Adipocyte (in vitro differentiated cells): ENCODE data around the gene SIMC1.
"Not testable (repeated sequence)": the region's sequence is repeated elsewhere in the genome, so short reads cannot be mapped to it uniquely, and the experiment has no call there.

ENCODE experiments used
- DNase-seq: peaks from one replicate; pipeline ENCODE4 v3.0.0-alpha.2; 2015; ENCODE audit warnings: low read depth
- H3K27me3 ChIP-seq: replicated peaks from 2 replicates; pipeline ENCODE4 v1.7.0; 2013; ENCODE audit warnings: mild to moderate bottlenecking, low read length, moderate library complexity; ENCODE audit not compliant: control insufficient read depth, insufficient read depth
- H3K36me3 ChIP-seq: 2 replicates; pipeline ENCODE4 v1.7.0; 2013; ENCODE audit warnings: low read length, mild to moderate bottlenecking, moderate library complexity; ENCODE audit not compliant: control insufficient read depth, insufficient read depth, severe bottlenecking
- H3K4me1 ChIP-seq: 2 replicates; pipeline ENCODE4 v1.7.0; 2013; ENCODE audit warnings: mild to moderate bottlenecking, low read length, moderate library complexity; ENCODE audit not compliant: control insufficient read depth, insufficient read depth
- H3K4me3 ChIP-seq: 2 replicates; pipeline ENCODE4 v1.7.0; 2013; ENCODE audit warnings: mild to moderate bottlenecking, low read length, moderate library complexity
- H3K9ac ChIP-seq: 2 replicates; pipeline ENCODE4 v1.7.0; 2013; ENCODE audit warnings: mild to moderate bottlenecking, low read length, moderate library complexity
- H3K9me3 ChIP-seq: 2 replicates; pipeline ENCODE4 v1.7.0; 2013; ENCODE audit warnings: mild to moderate bottlenecking, low read length, moderate library complexity; ENCODE audit not compliant: control insufficient read depth

The SIMC1 gene

GRCh38 chr5:176217764-176218163 lies 20.5 kb upstream of the SIMC1 start:
- H3K36me3 ChIP-seq, DNase-seq, H3K27me3 ChIP-seq, H3K9me3 ChIP-seq, H3K4me1 ChIP-seq, H3K9ac ChIP-seq, H3K4me3 ChIP-seq: not testable (repeated sequence)

- not testable (repeated sequence) for H3K9me3 ChIP-seq, H3K4me1 ChIP-seq, DNase-seq, H3K9ac ChIP-seq, H3K4me3 ChIP-seq, H3K36me3 ChIP-seq, H3K27me3 ChIP-seq
Measured at GRCh38 chr5:176222006-176222405, 16.2 kb upstream of the SIMC1 start.

GRCh38 chr5:176228358-176228757 lies 9.9 kb upstream of the SIMC1 start:
- not testable (repeated sequence) for H3K4me3 ChIP-seq, H3K9me3 ChIP-seq, DNase-seq, H3K9ac ChIP-seq, H3K4me1 ChIP-seq, H3K27me3 ChIP-seq, H3K36me3 ChIP-seq

DNA sequence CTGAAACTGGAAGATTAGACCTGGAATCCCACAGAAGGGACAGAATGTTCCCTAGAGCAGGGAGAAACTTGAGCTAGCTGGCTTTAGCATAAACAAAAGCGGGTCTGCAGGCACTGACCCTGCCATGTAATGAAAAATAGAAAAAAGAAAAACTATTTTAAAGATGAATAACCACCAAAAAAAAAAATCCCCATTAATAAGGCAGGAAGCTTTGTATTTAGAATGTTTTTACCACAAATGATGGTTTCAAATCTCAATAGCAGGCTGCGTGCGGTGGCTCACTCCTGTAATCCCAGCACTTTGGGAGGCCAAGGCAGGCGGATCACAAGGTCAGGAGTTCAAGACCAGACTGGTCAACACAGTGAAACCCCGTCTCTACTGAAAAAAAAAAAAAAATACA lies 5.0 kb upstream of the SIMC1 start:
- not testable (repeated sequence) for H3K4me3 ChIP-seq
- DNase-seq: peak; percentile 10

DNA sequence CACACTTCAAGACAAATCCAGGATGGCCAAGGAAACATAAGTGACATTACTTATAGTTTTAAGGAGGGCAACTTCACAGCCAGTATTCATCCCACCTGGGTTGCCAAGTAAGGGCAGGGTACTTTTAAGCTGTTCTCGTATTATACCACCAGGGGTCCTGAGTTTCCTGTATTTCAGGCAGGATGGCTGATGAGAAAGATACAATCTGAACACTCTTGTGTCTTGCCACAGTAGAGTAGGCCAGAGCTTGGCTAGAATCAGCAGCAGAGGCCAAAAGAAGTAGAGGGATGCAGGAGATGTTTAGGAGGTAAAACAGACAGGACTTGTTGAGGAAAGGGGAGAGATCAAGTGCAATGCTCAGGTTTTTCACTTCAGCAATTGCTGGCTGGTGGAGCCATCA lies 3.1 kb upstream of the SIMC1 start:
- H3K4me3 ChIP-seq, H3K9ac ChIP-seq, H3K27me3 ChIP-seq, H3K4me1 ChIP-seq, H3K36me3 ChIP-seq, H3K9me3 ChIP-seq: not testable (repeated sequence)
- DNase-seq: peak; percentile 71

More for the DNA sequence above, 5.0 kb upstream of the SIMC1 start:
- H3K4me1 ChIP-seq, H3K9ac ChIP-seq, H3K36me3 ChIP-seq, H3K9me3 ChIP-seq, H3K27me3 ChIP-seq: not testable (repeated sequence)

- not testable (repeated sequence) for H3K4me3 ChIP-seq, H3K9me3 ChIP-seq, H3K36me3 ChIP-seq, DNase-seq, H3K4me1 ChIP-seq, H3K9ac ChIP-seq, H3K27me3 ChIP-seq
Measured at GRCh38 chr5:176238645-176239283, 540 bp downstream of the SIMC1 start.

DNA sequence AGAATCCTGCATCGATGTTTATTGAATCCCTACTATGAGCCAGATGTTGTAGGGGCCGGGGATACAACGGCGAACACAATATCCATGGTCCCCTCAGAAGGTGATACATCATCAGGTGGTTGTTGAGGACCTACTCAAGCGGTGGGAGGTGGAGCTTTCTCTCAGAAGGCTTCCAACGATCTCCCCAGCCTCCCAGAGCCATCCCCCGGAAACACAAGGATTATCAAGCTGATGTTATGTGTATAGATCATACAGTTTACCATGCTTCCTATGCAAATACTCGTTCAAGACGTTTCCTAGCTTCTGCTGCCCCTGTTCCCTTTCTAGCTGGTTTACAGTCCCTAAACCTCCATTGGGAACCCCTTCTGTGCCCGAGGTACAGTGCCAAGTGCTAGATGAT lies 1.1 kb downstream of the SIMC1 start:
- H3K9me3 ChIP-seq, H3K9ac ChIP-seq, H3K36me3 ChIP-seq, H3K27me3 ChIP-seq, H3K4me3 ChIP-seq, H3K4me1 ChIP-seq, DNase-seq: not testable (repeated sequence)

- DNase-seq, H3K4me3 ChIP-seq, H3K9ac ChIP-seq: not testable (repeated sequence)
Measured at GRCh38 chr5:176244318-176244717, 6.1 kb downstream of the SIMC1 start.

DNA sequence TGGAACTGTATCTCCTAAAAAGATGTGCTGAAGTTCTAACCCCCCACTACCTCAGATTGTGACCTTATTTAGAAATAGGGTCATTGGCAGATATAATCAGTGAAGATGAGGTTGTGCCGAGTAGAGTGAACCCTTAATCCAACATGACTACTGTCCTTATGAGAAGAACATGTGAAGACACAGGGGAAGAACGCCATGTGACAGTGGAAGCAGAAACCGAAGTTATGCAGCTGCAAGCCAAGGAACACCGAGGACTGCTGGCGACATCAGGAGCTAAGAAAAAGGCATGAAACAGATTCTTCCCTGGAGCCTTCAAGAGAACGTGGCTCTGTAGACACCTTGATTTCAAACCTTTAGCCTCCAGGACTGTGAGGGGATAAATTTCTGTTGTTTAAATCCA lies 6.8 kb downstream of the SIMC1 start:
- not testable (repeated sequence) for H3K4me3 ChIP-seq, H3K27me3 ChIP-seq, H3K9me3 ChIP-seq, H3K4me1 ChIP-seq, H3K9ac ChIP-seq, H3K36me3 ChIP-seq, DNase-seq

More at GRCh38 chr5:176244318-176244717, 6.1 kb downstream of the SIMC1 start:
- not testable (repeated sequence) for H3K27me3 ChIP-seq, H3K4me1 ChIP-seq, H3K36me3 ChIP-seq, H3K9me3 ChIP-seq

DNA sequence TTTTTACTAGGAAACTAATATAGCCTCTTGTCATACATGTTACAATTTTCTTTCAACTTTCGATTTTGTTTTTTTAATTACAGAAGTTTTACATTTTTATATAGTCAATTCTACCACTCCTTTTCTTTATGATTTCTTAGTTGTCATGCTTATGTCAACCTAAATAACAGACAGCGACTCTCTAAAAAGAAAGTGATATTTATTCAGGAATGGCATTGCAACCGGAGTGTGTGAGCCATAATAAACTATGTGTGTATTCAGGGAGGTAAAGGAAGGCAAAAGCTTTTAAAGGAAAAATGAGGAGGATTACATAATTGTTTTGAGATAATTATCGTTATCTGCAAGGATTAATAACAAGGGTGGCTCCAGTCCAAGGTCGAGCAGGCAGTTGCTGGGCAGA lies 7.3 kb downstream of the SIMC1 start:
- not testable (repeated sequence) for H3K36me3 ChIP-seq, H3K9me3 ChIP-seq, DNase-seq, H3K4me3 ChIP-seq, H3K4me1 ChIP-seq, H3K9ac ChIP-seq, H3K27me3 ChIP-seq

- H3K9me3 ChIP-seq, H3K9ac ChIP-seq, H3K4me1 ChIP-seq, H3K36me3 ChIP-seq, H3K4me3 ChIP-seq, DNase-seq, H3K27me3 ChIP-seq: not testable (repeated sequence)
Measured at GRCh38 chr5:176250691-176251090, 12.5 kb downstream of the SIMC1 start.

- not testable (repeated sequence) for H3K9ac ChIP-seq
Measured at GRCh38 chr5:176252171-176252570, 13.9 kb downstream of the SIMC1 start.

More at GRCh38 chr5:176252171-176252570, 13.9 kb downstream of the SIMC1 start:
- H3K4me3 ChIP-seq, H3K36me3 ChIP-seq, H3K4me1 ChIP-seq, DNase-seq, H3K9me3 ChIP-seq, H3K27me3 ChIP-seq: not testable (repeated sequence)
